GM12874 (cell line): ENCODE results near the gene PRR12.

Experiments
- CTCF ChIP-seq: IDR thresholded peaks from 2 replicates; pipeline ENCODE4 v1.5.1; 2011; ENCODE audit warnings: low read depth, mild to moderate bottlenecking, control low read depth, low read length, moderate library complexity; ENCODE audit not compliant: insufficient read depth

The PRR12 gene

GRCh38 chr19:49662011-49662410 is 71.0 kb downstream of the PRR12 start:
- TF ChIP-seq CTCF, result no peak

- TF ChIP-seq CTCF, result no peak
These were observed 72.2 kb downstream of the PRR12 start for GRCh38 chr19:49663224-49663623.

GRCh38 chr19:49664171-49665035 is 73.4 kb downstream of the PRR12 start:
- no peak for TF ChIP-seq CTCF

DNA sequence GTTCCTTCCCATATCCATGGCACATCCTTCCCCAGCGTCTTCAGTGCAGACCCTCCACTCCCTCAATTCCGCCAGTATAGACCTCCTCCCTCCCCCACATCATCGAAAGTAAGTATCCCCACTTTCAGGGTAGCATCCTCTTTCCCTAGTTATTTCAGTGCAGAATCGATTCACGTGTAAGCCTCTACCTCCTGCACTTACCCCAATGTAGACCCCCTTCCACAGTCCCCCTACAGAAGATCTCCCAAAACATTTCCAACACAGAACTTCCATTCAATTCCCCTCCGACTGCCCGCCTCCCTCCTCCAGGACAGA is 74.0 kb downstream of the PRR12 start:
- TF ChIP-seq CTCF, result no peak

DNA sequence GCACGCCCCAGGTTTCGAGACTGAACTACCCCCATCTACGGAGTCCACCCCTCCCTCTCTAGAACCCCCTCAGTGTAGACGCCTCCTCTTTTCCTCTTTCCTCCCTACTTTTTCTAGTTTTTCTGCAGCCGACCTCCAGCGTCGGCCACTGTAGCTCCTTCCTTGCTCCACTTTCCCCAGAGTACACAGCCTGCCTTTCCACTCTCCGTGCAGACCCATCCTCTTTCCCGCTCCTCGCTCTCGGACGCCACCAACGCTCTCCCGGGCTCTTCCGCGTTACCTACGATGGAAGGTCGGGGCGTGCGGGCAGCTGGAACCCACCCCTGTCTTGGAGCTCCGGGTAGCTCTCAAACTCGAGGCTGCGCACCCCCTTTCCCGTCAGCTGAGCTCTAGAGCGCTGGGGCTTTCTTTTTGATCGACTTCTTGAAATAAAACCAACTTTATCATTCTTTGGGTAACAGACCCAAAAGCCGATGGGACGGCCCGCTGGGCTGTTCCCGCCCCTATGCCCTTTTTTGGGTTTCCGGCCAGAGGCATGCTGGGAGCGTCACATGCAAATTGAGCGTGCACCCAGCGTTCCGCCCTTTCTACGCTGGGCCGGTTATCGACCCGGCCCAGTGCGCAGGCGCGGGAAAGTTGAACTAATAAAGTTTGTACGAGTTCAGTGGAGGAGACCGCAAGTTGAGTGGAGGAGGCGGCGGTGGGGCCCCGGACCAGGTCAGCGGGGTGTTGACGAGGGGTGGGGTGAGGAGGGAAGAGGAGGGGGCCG is 74.6 kb downstream of the PRR12 start, which contains the start of the genes BCL2L12 and IRF3:
TSS of gene BCL2L12 (plus strand) at position 583 of the 769 bp plus-strand sequence. CDS start 760 bp downstream, outside the sequence.
TSS of gene IRF3 (minus strand) at position 507 of the 769 bp plus-strand sequence. CDS start 1,019 bp downstream, outside the sequence.
- no peak for TF ChIP-seq CTCF

DNA sequence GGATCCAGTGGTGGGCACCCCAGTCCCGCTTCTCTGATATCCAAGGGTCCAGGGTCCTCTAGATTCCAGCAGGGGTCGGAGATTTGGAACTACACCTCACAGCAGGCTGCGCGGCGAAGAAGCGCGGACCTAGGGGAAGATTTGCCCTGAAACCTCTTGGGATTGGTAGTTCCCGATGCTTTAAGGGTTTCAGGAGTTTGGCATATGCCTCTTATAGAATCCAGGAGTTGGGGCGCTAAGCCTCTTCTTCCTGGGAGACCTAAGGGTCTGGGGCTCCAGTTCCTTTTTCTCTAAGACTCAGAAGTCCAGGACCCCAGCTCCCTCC is 75.1 kb downstream of the PRR12 start:
- TF ChIP-seq CTCF, result no peak

GRCh38 chr19:49667473-49667872 is 76.5 kb downstream of the PRR12 start:
- TF ChIP-seq CTCF, result no peak
